Measurements from ENCODE around the gene ZDHHC22. TPM values are rescaled to one million over a fixed set of nuclear protein-coding genes. Genes with fewer than 3 reads are reported as not detected.

ZDHHC22 gene
- total RNA-seq, 3 donors from 2014 or later (not counting 1 experiment from before 2014, with no cell fraction given): not detected

DNA sequence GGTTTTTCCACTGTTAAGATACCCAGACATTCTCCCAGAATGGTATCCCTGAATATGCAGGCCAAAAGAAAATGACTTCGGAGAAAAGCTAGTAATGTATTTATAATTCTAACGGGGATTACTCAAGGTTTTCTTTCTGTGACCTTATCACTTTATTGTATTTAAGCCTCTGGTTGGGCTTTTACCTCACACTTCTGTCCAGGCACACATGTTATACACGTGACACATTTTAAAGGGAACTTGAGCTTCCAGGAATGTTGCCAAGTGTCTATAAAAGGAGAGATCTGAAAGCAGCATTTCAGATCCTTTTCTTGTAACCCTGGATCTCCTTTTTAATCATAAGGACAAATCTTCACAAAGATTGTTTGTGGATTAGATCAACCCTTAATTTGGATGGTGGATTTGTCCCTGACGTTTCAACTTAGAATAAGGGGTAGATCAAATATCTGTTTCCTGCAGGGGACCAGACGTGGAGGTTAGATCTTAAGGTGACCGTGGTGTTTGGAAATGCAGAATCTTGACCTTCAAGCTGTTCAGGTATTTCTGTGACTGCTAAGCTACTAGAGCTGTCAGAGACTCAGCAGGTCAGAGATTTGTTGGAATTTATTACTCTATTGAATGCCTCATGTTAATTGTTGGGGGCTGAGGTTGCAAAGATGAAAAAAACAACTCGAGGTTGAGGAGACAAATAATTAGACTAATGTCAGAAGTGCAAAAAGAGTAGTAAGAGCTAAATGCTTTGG, 42.0 kb downstream of the ZDHHC22 start:
- H3K4me3 Mint-ChIP-seq: peak overlapping the region; percentile 96
- no peak overlapping the region for H3K4me3 ChIP-seq (ENCODE audit: low read length)

DNA sequence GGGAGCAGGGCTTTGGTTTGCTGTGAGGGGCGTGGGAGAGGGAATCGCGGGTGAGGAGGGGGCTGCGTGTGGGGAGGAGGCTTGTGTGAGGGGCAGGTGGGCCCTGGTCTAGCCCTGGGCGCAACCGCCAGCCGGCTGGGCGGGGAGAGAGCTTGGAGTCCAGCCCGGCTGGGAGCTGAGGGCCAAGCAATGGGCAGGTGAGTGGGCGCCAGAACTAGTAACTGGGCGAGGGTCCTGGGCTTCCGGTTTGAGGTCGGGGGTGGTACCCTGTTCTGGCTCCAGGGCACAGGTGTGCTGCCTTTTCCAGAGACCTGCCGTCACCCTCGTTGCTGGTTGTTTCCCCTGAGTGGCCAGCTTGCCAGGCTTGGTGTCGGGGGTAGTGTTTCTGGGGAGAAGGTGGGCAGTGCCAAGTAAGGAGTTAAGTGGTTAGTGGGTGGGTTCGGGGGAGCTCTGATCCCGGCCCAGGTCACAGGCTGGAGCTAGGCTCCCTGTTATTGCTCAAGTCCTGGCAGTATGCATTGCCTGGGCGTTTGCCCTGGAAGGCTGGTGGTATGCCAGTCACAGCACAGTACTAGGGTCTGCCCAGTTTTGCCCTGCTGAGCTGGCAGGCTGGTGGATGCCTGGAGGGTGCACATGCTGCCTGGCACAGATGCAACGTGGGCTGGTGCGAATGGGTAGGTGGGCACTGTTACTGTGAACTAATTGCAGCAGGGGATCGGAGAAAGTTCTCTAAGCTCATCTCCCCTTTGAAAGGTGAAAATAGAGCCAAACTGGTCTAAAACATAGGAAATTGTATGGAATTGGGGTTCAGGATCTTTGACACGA, 42.9 kb downstream of the ZDHHC22 start:
- H3K9me3 Mint-ChIP-seq: no peaks in the 10 kb centered on the region
- no peaks in the 10 kb centered on the region for H3K36me3 Mint-ChIP-seq
- peak overlapping the region; percentile 98 for H3K4me3 ChIP-seq (ENCODE audit: low read length)
- H3K27me3 ChIP-seq (ENCODE audit: control insufficient read depth, insufficient read depth, low read length): no peaks in the 10 kb centered on the region
- H3K36me3 ChIP-seq (ENCODE audit: control insufficient read depth, insufficient read depth, low read length): no peaks in the 10 kb centered on the region
- H3K4me1 Mint-ChIP-seq: peaks cover 40 to 46% of the 10 kb centered on the region in 2 donors
- WGBS (ENCODE audit: insufficient coverage): 15% methylated on average over 23 of the region's 23 CpGs
- DNase-seq (peak in 1 of 2 donors; percentile 46), ATAC-seq (no peak)
- H3K27me3 Mint-ChIP-seq (ENCODE audit: low read depth in 2 of 2): no peaks in the 10 kb centered on the region
- no peaks in the 10 kb centered on the region for H3K9me3 ChIP-seq (ENCODE audit: control insufficient read depth, insufficient read depth, low read length)
- TF ChIP-seq, protein P1, sequence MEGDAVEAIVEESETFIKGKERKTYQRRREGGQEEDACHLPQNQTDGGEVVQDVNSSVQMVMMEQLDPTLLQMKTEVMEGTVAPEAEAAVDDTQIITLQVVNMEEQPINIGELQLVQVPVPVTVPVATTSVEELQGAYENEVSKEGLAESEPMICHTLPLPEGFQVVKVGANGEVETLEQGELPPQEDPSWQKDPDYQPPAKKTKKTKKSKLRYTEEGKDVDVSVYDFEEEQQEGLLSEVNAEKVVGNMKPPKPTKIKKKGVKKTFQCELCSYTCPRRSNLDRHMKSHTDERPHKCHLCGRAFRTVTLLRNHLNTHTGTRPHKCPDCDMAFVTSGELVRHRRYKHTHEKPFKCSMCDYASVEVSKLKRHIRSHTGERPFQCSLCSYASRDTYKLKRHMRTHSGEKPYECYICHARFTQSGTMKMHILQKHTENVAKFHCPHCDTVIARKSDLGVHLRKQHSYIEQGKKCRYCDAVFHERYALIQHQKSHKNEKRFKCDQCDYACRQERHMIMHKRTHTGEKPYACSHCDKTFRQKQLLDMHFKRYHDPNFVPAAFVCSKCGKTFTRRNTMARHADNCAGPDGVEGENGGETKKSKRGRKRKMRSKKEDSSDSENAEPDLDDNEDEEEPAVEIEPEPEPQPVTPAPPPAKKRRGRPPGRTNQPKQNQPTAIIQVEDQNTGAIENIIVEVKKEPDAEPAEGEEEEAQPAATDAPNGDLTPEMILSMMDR (IDR thresholded peaks at IDR 0.05): no peak
- H3K4me1 ChIP-seq (ENCODE audit: control insufficient read depth, insufficient read depth, low read length): peaks cover 19% of the 10 kb centered on the region
- H3K4me3 Mint-ChIP-seq: peak overlapping the region; percentile 96
- H3K27ac Mint-ChIP-seq: peak overlapping the region; percentile 88 to 98
- peak overlapping the region; percentile 98 for H3K27ac ChIP-seq (ENCODE audit: low read length)
- intact Hi-C loops (cut with micrococcal nuclease): loop anchor here (1.0 to 5.0 kb wide), 5 partner anchors 26 to 519 kb away; partner anchors contain the start of genes AHSA1, SAMD15, SPTLC2 and TMED8

More for the DNA sequence above, 42.0 kb downstream of the ZDHHC22 start:
- no peaks in the 10 kb centered on the region for H3K9me3 Mint-ChIP-seq
- peak overlapping the region; percentile 88 to 98 for H3K27ac Mint-ChIP-seq
- DNase-seq: no peak
- H3K36me3 ChIP-seq (ENCODE audit: control insufficient read depth, insufficient read depth, low read length): no peaks in the 10 kb centered on the region
- no peaks in the 10 kb centered on the region for H3K36me3 Mint-ChIP-seq
- H3K27me3 Mint-ChIP-seq (ENCODE audit: low read depth in 2 of 2): no peaks in the 10 kb centered on the region
- TF ChIP-seq, protein P1 (IDR thresholded peaks at IDR 0.05): no peak
- WGBS (ENCODE audit: insufficient coverage): 70% methylated on average over 7 of the region's 7 CpGs
- no peak for ATAC-seq
- intact Hi-C loops (cut with micrococcal nuclease): loop anchor here (5.0 kb wide), 3 partner anchors 332 to 518 kb away; partner anchors contain the start of genes AHSA1, SPTLC2 and VIPAS39
- H3K27me3 ChIP-seq (ENCODE audit: control insufficient read depth, insufficient read depth, low read length): no peaks in the 10 kb centered on the region
- no peak overlapping the region for H3K27ac ChIP-seq (ENCODE audit: low read length)
- H3K9me3 ChIP-seq (ENCODE audit: control insufficient read depth, insufficient read depth, low read length): no peaks in the 10 kb centered on the region
- peaks cover 19% of the 10 kb centered on the region for H3K4me1 ChIP-seq (ENCODE audit: control insufficient read depth, insufficient read depth, low read length)
- peaks cover 39 to 46% of the 10 kb centered on the region in 2 donors for H3K4me1 Mint-ChIP-seq

DNA sequence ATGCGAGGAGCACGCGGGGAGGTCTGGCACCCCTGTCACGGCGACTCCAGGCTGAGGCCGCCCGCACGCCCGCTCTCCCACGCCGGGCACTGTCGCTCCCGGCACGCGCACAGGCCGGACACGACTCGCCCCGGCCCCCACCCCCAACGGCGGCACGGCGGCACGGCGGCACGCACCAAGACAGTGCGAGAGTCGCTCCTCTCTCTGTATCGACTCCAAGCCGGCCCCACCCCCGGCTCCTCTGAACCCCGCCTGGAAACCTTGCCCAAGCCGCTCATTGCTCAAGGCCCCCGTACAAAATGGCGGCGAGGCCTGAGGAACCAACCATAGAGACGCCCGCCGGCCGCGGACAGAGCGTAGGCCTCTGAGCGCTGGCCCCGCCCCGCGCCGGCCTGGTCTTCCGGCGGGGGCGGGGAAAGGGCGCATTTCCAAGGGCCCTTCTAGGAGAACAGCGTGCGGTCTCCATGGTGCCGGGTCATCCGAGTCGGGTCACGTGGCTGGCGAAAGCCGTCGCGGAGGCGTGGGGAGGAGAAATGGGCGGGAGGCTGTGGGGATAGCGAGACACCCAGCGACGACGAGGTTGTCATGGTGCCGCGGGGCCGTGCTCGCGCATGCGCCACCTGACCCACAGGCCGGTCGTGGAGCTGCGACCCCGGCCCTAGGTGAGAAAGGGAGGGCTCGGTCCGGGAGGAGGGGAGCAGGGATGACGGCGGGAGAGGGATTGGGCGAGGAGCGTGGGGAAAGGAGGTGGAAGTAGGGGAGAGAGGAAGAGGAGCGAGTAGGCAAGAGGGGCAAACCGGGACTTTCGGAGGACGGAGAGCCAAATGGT, 43.7 kb downstream of the ZDHHC22 start, which contains the start of gene CIPC:
TSS of gene CIPC (plus strand) at position 559 of the 829 bp plus-strand sequence. CDS start 7,451 bp downstream, outside the sequence.
- H3K27ac ChIP-seq (ENCODE audit: low read length): peak within 1 kb of the TSS; percentile 98
- Mint-ChIP-seq H3K27ac (peak within 1 kb of the TSS; percentile 88 to 98), H3K4me3 (peak within 1 kb of the TSS; percentile 96), H3K36me3 (no peaks in the 10 kb centered on the region), H3K27me3 (ENCODE audit: low read depth in 2 of 2) (no peaks in the 10 kb centered on the region), H3K9me3 (no peaks in the 10 kb centered on the region), H3K4me1 (peaks cover 40 to 46% of the 10 kb centered on the region in 2 donors)
- intact Hi-C loops (cut with micrococcal nuclease): loop anchor here (1.0 to 5.0 kb wide), 5 partner anchors 26 to 519 kb away; partner anchors contain the start of genes AHSA1, SAMD15, SPTLC2 and TMED8
- under 1% methylated on average over 87 of the region's 87 CpGs for WGBS (ENCODE audit: insufficient coverage)
- peaks cover 19% of the 10 kb centered on the region for H3K4me1 ChIP-seq (ENCODE audit: control insufficient read depth, insufficient read depth, low read length)
- no peaks in the 10 kb centered on the region for H3K27me3 ChIP-seq (ENCODE audit: control insufficient read depth, insufficient read depth, low read length)
- H3K9me3 ChIP-seq (ENCODE audit: control insufficient read depth, insufficient read depth, low read length): no peaks in the 10 kb centered on the region
- H3K4me3 ChIP-seq (ENCODE audit: low read length): peak within 1 kb of the TSS; percentile 98
- DNase-seq (peak; percentile 97 to 99), ATAC-seq (peak; percentile 89 to 99 (median 93))
- TF ChIP-seq, protein P1 (IDR thresholded peaks at IDR 0.05): no peak
- H3K36me3 ChIP-seq (ENCODE audit: control insufficient read depth, insufficient read depth, low read length): no peaks in the 10 kb centered on the region

Data from natural killer cell (primary cell).